ENCODE results near the gene TREML4.

GRCh38 chr6:41194386-41194785, 33.8 kb upstream of the TREML4 start:
- no peak for TF ChIP-seq SIN3A (IDR thresholded peaks at IDR 0.05; ENCODE audit: borderline replicate concordance, insufficient read depth, low read length)
- TF ChIP-seq POLR2AphosphoS5 (IDR thresholded peaks at IDR 0.05; ENCODE audit: low read depth, low read length): no peak
- no peak for TF ChIP-seq FOXP2 (optimal IDR thresholded peaks at IDR 0.05; ENCODE audit: borderline replicate concordance, extremely low read depth, extremely low read length, insufficient read depth)
- TF ChIP-seq, protein P1, sequence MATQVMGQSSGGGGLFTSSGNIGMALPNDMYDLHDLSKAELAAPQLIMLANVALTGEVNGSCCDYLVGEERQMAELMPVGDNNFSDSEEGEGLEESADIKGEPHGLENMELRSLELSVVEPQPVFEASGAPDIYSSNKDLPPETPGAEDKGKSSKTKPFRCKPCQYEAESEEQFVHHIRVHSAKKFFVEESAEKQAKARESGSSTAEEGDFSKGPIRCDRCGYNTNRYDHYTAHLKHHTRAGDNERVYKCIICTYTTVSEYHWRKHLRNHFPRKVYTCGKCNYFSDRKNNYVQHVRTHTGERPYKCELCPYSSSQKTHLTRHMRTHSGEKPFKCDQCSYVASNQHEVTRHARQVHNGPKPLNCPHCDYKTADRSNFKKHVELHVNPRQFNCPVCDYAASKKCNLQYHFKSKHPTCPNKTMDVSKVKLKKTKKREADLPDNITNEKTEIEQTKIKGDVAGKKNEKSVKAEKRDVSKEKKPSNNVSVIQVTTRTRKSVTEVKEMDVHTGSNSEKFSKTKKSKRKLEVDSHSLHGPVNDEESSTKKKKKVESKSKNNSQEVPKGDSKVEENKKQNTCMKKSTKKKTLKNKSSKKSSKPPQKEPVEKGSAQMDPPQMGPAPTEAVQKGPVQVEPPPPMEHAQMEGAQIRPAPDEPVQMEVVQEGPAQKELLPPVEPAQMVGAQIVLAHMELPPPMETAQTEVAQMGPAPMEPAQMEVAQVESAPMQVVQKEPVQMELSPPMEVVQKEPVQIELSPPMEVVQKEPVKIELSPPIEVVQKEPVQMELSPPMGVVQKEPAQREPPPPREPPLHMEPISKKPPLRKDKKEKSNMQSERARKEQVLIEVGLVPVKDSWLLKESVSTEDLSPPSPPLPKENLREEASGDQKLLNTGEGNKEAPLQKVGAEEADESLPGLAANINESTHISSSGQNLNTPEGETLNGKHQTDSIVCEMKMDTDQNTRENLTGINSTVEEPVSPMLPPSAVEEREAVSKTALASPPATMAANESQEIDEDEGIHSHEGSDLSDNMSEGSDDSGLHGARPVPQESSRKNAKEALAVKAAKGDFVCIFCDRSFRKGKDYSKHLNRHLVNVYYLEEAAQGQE (IDR thresholded peaks at IDR 0.05; ENCODE audit: insufficient read depth in 1 of 2, low read depth in 2 of 2, low read length in 2 of 2): no peak
- TF ChIP-seq TAF1 (IDR thresholded peaks at IDR 0.05; ENCODE audit: borderline replicate concordance, insufficient read depth, low read length): no peak
